Non-pigmented ciliary epithelial cell (primary cell): ENCODE data around the gene ANKRD13D.
"Not testable (repeated sequence)": the region's sequence is repeated elsewhere in the genome, so short reads cannot be mapped to it uniquely, and the experiment has no call there.

ENCODE experiments used
- DNase-seq: peaks from one replicate; pipeline ENCODE4 v3.0.0-alpha.2; 2010; ENCODE audit warnings: low read depth

Gene ANKRD13D

GRCh38 chr11:67317888-67318555 is 28.9 kb downstream of the ANKRD13D start:
- no peak for DNase-seq

- DNase-seq = not testable (repeated sequence)
These were observed 29.8 kb downstream of the ANKRD13D start for GRCh38 chr11:67318876-67319275.

DNA sequence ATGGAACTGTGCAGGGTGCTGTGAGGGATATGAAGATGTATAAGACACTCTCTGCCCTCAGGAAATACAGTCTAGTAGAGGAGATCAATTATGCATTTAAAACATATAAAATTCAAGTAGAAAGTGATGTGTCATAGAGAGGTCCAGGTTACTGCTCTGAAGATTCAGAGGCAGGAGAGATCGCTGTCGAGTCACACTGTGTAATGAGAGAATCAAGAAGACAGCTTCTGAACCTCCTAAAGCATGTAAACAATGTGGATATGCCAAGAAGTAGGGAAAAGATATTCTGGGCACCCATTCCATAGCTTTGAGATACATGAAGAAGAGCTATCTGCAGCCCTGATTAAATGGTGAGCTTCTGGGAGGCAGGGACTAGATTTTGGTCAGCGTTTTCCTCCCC is 30.9 kb downstream of the ANKRD13D start:
- DNase-seq = no peak

- no peak for DNase-seq
These were observed 31.6 kb downstream of the ANKRD13D start for GRCh38 chr11:67320691-67321090.

- no peak for DNase-seq
These were observed 32.3 kb downstream of the ANKRD13D start for GRCh38 chr11:67321313-67321871.

- no peak for DNase-seq
These were observed 32.9 kb downstream of the ANKRD13D start for GRCh38 chr11:67322049-67322448.

DNA sequence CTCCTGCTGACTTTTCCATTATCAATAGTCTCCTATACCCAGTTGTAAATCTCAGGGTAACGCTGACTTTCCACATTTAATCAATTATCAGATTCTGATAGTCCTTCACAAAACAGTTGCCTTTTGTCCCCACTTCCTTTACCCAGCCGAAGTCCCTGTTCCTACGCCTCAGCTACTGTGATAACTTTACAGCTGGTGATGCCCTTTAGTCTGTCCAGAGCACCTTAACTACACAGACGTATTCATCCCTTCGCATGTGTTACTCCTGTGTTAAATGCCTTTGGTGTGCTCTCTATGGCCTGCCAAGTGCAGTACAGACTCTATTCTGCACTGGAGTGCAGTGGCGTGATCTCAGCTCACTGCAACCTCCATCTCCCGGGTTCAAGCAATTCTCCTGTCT is 34.4 kb downstream of the ANKRD13D start:
- DNase-seq = no peak

- no peak for DNase-seq
These were observed 43.1 kb downstream of the ANKRD13D start for GRCh38 chr11:67332081-67332691.

DNA sequence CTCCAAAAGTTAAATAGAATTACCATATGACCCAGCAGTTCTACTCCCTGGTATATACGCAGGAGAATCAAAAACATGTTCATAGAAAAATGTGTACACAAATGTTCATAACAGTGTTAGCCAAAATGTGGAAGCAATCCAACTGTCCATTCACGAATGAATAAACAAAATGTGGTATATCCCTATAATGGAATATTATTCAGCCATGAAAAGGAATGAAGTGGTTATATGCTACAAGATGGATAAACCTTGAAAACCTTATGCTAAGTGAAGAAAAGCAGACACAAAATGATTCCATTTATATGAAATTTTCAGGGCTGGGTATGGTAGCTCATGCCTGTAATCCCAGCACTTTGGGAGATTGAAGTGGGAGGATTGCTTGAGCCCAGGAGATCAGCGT is 48.2 kb downstream of the ANKRD13D start:
- no peak for DNase-seq

- DNase-seq = no peak
These were observed 55.2 kb downstream of the ANKRD13D start for GRCh38 chr11:67344264-67344663.

GRCh38 chr11:67345247-67345919 is 56.3 kb downstream of the ANKRD13D start:
- no peak for DNase-seq

DNA sequence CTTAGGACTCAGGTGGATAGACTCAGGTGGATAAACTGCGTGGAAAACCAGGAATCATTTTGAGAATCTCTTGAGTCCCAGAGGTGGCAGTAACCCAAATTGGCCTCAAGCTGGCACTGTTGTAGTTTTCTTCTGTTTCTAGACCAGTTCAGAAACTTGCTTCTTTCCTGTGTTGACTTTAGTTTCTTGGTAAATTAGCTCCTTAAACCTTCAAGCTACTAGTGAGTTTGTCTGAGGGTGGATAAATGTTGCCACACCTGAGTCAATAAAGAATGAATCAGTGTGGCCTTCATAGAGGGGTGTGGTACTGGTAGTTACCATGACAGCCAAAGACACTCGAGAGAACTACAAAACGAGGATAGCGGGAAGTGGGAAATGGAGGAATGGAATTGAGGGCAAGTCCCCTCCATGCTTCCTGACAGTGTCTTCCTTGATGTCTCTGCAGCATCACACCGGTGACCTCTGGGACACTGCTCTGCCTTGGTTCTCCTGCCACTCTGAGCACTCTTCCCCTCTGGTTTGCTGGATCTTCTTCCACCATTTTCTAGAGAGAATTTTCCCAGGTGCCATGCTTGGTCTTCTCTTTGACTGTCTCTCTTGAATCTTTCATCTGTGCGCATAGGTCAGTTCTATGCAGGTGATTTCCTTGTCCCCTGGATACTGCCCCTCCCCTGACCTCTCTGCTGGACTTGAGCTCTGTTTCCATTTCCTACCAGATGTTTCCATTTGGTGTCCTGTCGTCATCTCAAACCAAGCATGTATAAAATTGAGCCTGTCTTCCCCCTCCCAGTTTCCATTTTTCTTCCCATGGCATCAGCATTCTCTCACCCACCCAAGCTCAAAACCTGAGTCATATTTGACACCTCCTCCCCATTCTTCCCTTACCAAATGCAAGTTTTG is 57.1 kb downstream of the ANKRD13D start:
- no peak for DNase-seq

DNA sequence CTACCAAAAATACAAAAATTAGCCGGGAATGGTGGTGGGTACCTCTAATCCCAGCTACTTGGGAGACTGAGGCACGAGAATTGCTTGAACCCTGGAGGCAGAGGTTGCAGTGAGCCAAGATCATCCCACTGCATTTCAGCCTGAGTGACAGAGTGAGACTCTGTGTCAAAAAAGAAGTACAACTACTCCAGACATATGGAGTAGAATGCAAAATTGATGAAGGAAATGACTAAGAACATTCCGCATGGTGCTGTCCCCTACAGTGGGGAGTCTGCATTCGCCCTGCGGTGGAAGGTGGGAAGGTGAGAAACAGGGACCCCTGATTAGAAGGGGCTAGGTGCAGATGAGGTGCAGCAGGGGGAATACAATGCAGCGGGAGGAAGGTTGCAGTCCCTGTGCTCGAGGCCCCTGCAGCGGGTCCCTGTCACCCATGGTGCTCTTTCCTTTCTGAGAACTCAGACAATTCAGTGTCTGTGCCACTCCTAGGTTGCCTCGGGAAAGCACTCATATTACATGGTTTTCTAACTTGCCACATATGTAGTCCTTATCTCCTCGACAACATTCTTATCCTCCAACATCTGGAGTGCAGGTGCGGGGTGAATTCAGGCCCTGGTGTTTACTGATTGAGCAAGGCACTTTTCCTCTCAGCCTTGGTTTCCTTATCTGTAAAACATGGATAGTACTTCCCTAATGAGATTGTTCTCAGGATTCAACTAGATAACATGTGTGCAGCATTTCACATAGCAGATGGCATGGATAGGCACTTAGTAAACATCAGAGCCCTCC is 59.1 kb downstream of the ANKRD13D start:
- no peak for DNase-seq

GRCh38 chr11:67349036-67349435 is 59.9 kb downstream of the ANKRD13D start:
- DNase-seq = no peak

DNA sequence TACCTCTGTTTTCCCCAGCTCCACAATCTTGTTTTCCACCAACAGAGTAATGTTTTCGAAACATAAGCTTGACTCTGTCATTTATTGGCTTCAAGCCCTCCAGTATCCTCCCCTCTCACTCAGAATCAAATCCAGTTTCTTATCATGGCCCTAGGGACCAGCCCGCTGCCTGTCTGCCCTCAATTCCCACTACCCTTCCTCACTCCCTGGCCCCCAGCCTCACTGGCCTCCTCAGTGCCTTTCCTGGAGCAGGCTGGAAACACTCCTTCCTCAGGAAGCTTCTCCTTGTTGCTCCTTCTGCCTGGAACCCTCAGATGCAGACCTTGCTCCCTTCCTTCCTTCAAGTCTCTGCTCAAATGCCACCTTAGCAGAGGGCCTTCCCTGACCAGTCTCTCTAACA is 60.4 kb downstream of the ANKRD13D start:
- DNase-seq = no peak

- DNase-seq = no peak
These were observed 60.9 kb downstream of the ANKRD13D start for GRCh38 chr11:67349928-67350465.

GRCh38 chr11:67351275-67352005 is 62.3 kb downstream of the ANKRD13D start:
- DNase-seq = no peak
